Choroid plexus epithelial cell (primary cell): Measurements from ENCODE around the gene FAM181A.

Experiments
- DNase-seq: peaks from one replicate; pipeline ENCODE4 v3.0.0-alpha.2; 2010; ENCODE audit warnings: low read depth
- H3K4me3 ChIP-seq: 2 replicates; pipeline ENCODE4 v1.5.1; 2011; ENCODE audit warnings: low read depth, mild to moderate bottlenecking, control low read depth, low read length, moderate library complexity
- TF ChIP-seq, protein P1 (sequence below): conservative IDR thresholded peaks from 2 replicates; pipeline ENCODE4 v1.5.1; 2011; ENCODE audit warnings: low read depth, mild to moderate bottlenecking, control low read depth, inconsistent platforms, low read length, moderate library complexity

Gene FAM181A

DNA sequence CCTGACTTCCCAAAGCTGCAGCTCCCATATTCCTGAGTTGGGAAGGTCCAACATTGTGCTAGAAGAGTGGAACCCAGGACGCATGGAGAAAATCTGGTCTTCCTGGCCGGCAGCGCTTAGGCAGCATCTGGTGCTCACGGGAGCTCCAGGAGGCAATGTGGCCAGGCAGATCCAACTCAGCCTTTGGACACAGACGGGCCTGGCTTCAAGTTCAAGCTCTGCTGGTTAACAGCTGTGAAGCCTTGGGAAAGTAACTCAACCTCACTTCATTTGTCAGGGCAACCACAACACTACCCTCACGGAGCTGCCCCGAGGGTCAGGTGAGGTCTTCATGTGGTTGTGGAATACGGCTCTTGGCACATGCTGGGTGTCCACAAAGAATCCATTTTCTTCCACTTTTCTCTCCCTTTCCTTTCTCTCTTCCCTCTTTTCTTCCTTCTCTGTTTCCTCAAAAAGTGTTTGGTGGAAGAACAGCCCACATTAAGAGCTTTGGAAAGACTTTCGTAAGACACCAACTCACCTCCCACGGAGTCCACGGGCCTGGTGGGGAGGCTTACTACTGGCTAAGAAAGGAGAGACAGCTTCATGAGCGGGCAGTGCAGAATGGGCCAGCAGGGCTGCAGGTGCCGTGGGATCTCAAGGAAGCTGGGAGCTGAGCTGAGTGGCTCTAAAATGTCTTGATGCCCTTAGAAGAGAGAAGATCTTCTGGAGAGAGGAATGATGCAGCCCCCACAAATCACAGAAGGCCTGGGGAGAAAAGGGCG lies 2.4 kb upstream of the FAM181A start:
- TF ChIP-seq, protein P1, sequence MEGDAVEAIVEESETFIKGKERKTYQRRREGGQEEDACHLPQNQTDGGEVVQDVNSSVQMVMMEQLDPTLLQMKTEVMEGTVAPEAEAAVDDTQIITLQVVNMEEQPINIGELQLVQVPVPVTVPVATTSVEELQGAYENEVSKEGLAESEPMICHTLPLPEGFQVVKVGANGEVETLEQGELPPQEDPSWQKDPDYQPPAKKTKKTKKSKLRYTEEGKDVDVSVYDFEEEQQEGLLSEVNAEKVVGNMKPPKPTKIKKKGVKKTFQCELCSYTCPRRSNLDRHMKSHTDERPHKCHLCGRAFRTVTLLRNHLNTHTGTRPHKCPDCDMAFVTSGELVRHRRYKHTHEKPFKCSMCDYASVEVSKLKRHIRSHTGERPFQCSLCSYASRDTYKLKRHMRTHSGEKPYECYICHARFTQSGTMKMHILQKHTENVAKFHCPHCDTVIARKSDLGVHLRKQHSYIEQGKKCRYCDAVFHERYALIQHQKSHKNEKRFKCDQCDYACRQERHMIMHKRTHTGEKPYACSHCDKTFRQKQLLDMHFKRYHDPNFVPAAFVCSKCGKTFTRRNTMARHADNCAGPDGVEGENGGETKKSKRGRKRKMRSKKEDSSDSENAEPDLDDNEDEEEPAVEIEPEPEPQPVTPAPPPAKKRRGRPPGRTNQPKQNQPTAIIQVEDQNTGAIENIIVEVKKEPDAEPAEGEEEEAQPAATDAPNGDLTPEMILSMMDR, result no peak
- no peak for DNase-seq
- no peak overlapping the region for H3K4me3 ChIP-seq

DNA sequence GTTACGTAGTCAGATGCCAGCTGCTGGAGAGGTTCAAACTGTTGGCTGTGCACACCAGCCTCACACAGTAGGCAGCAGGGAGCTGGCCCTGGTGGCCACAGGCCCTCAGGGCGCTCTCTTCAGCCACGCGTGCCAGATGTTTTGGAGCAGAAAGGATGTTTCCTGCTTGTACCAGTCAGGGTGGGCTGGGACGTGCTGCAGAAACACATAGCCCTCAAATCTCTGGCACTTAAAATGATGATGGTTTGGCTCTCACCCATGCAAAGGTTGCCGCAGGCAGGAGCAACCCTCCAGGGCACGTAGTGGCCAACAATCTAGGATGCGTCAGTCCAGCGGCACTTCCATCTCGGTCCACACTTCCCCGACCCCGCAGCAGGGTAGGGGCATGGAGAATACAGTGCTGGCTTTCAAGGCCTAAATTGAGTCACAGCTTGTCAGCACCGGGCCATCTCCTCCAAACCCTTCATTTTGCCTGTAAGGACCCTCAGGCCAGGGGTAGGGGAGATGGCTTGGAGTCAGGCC lies 1.7 kb upstream of the FAM181A start:
- TF ChIP-seq, protein P1, result no peak
- no peak overlapping the region for H3K4me3 ChIP-seq
- DNase-seq, result no peak

DNA sequence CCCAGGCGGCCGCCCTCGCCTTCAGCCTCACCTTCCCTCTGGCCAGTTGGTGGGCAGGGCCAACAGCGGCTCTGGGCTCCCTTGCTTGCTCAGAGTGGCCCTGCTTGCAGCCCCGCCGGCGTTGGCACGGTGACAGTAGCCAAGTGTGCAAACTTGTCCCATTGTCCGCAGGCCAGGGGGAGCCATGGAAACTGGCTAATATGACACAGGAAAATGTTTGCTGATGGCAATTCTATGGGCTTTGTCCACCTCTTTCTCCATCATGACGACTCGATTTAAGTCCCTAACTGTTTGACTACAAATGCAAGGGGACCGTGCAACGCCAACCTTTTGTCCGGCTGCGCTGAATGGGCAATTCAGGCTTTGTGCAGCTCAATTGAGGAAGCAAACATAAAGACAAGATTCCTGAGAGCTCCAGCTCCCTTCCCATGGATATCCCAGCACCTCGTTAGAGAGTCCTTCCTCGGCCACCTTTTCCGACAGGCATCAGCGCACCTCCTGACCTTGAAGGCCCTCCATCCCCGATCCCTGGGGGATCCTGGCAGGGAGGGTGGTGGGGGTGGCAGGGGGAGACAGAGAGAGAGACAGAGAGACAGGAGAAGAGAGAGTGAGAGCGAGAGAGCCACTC lies 785 bp upstream of the FAM181A start:
- TF ChIP-seq, protein P1, result no peak
- H3K4me3 ChIP-seq, result no peak overlapping the region
- no peak for DNase-seq

GRCh38 chr14:93927800-93928145 lies 629 bp downstream of the FAM181A start:
- no peak for DNase-seq
- TF ChIP-seq, protein P1, result no peak
- no peak overlapping the region for H3K4me3 ChIP-seq

DNA sequence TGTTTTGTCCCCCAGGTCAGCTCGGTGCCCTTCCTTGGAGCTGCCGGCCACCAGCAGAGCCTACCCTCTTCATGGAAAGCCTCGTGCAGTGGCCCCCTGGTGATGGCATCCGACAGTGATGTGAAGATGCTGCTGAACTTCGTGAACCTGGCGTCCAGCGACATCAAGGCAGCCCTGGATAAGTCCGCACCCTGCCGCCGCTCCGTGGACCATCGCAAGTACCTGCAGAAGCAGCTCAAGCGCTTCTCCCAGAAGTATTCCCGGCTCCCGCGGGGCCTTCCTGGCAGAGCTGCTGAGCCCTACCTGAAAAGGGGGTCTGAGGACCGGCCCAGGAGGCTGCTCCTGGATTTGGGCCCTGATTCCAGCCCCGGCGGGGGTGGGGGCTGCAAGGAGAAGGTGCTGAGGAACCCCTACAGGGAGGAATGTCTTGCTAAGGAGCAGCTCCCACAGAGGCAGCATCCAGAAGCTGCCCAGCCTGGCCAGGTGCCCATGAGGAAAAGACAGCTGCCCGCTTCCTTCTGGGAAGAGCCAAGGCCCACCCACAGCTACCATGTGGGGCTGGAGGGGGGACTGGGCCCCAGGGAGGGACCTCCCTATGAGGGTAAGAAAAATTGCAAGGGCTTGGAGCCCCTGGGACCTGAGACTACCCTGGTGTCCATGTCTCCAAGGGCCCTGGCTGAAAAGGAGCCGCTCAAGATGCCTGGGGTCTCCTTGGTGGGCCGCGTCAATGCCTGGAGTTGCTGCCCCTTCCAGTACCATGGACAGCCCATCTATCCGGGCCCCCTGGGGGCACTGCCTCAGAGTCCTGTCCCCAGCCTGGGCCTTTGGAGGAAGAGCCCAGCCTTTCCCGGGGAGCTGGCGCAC lies 1.3 kb downstream of the FAM181A start:
- no peak for DNase-seq
- H3K4me3 ChIP-seq, result no peak overlapping the region
- TF ChIP-seq, protein P1, result no peak

DNA sequence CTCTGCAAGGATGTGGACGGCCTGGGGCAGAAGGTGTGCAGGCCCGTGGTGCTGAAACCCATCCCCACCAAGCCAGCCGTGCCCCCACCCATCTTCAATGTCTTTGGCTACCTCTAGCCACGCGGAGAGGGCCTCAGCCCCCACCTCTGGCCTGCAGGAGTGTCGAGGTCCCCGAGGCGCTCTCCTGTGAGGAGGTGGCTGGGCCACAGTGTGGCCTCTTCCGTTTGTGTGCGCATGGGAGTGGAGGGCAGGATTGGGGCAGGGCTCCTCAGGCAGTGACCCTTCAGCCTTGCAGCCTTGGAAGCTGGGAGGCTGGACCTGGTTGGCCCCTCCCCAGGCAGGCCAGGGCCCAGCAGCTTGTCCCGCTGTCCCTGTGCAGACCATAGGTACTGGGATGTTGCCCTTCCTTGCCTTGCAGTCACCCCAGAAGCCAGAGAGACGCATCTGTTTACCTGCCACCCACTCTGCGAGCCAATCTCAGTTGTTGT lies 1.9 kb downstream of the FAM181A start:
- no peak overlapping the region for H3K4me3 ChIP-seq
- TF ChIP-seq, protein P1, result no peak
- DNase-seq, result no peak
